Chondrocyte (in vitro differentiated cells): ENCODE results near the gene CTDP1. TPM values are rescaled to one million over a fixed set of nuclear protein-coding genes. Genes with fewer than 3 reads are reported as not detected.

Experiments
- DNase-seq: peaks from one replicate; pipeline ENCODE4 v3.0.0; 2021; ENCODE audit warnings: mixed read lengths, low spot score
- H3K27ac Mint-ChIP-seq: one replicate; pipeline ENCODE4 v1.8.0; 2021; ENCODE audit warnings: mild to moderate bottlenecking, moderate library complexity, mixed read lengths; ENCODE audit not compliant: unreplicated experiment
- H3K27me3 Mint-ChIP-seq: 2 replicates; pipeline ENCODE4 v1.8.0; 2021; ENCODE audit warnings: low read depth, mixed read lengths
- H3K36me3 Mint-ChIP-seq: 2 replicates; pipeline ENCODE4 v1.8.0; 2021; ENCODE audit warnings: low read depth, mixed read lengths
- H3K4me1 Mint-ChIP-seq: 2 replicates; pipeline ENCODE4 v1.8.0; 2021; ENCODE audit warnings: low read depth, mild to moderate bottlenecking, mixed read lengths
- H3K4me3 Mint-ChIP-seq: one replicate; pipeline ENCODE4 v1.8.0; 2021; ENCODE audit warnings: mild to moderate bottlenecking, moderate library complexity, mixed read lengths; ENCODE audit not compliant: unreplicated experiment
- H3K9me3 Mint-ChIP-seq: 2 replicates; pipeline ENCODE4 v1.8.0; 2021; ENCODE audit warnings: low read depth, mixed read lengths
- CTCF ChIP-seq: fragments of 200-600 bp; sonication (generic); IDR thresholded peaks from 2 replicates; pipeline ENCODE4 v1.5.0; 2021; ENCODE audit warnings: antibody characterized with exemption, mild to moderate bottlenecking, moderate library complexity
- total RNA-seq: library from RNA; stranded (reverse); gene quantifications from 3 replicates; pipeline ENCODE4 v1.2.1, GENCODE V29; 2021

CTDP1 gene
- total RNA-seq, 1 donor from 2014 or later: 21.0 TPM

- Mint-ChIP-seq H3K4me3 (no peak overlapping the region), H3K4me1 (peaks cover 9% of the 10 kb centered on the region), H3K9me3 (no peaks in the 10 kb centered on the region), H3K36me3 (no peaks in the 10 kb centered on the region), H3K27ac (no peak overlapping the region), H3K27me3 (peaks cover 19% of the 10 kb centered on the region)
- TF ChIP-seq CTCF: no peak
- no peak for DNase-seq
Observed at GRCh38 chr18:79645291-79645983, 34.2 kb upstream of the CTDP1 start.

- Mint-ChIP-seq H3K9me3 (no peaks in the 10 kb centered on the region), H3K4me1 (peaks cover 9% of the 10 kb centered on the region), H3K27me3 (peaks cover 30% of the 10 kb centered on the region), H3K4me3 (no peak overlapping the region), H3K36me3 (no peaks in the 10 kb centered on the region), H3K27ac (no peak overlapping the region)
- no peak for DNase-seq
- TF ChIP-seq CTCF: no peak
Observed at GRCh38 chr18:79647307-79647706, 32.3 kb upstream of the CTDP1 start.

- no peak overlapping the region for H3K4me3 Mint-ChIP-seq
- no peak for TF ChIP-seq CTCF
- no peak for DNase-seq
- H3K9me3 Mint-ChIP-seq: peaks cover 6% of the 10 kb centered on the region
- H3K36me3 Mint-ChIP-seq: peaks cover 3% of the 10 kb centered on the region
- peaks cover 9% of the 10 kb centered on the region for H3K4me1 Mint-ChIP-seq
- peaks cover 50% of the 10 kb centered on the region for H3K27me3 Mint-ChIP-seq
- H3K27ac Mint-ChIP-seq: no peak overlapping the region
Observed at GRCh38 chr18:79650959-79651358, 28.6 kb upstream of the CTDP1 start.

GRCh38 chr18:79657342-79657996, 22.1 kb upstream of the CTDP1 start:
- peak; percentile 16 for TF ChIP-seq CTCF
- Mint-ChIP-seq H3K9me3 (peaks cover 10% of the 10 kb centered on the region), H3K27me3 (peaks cover 54% of the 10 kb centered on the region), H3K4me1 (no peaks in the 10 kb centered on the region), H3K27ac (no peak overlapping the region), H3K4me3 (no peak overlapping the region), H3K36me3 (peaks cover 3% of the 10 kb centered on the region)
- DNase-seq: no peak

GRCh38 chr18:79658366-79658765, 21.2 kb upstream of the CTDP1 start:
- H3K27me3 Mint-ChIP-seq: peaks cover 52% of the 10 kb centered on the region
- TF ChIP-seq CTCF: no peak
- H3K36me3 Mint-ChIP-seq: peaks cover 3% of the 10 kb centered on the region
- no peak overlapping the region for H3K4me3 Mint-ChIP-seq
- no peaks in the 10 kb centered on the region for H3K4me1 Mint-ChIP-seq
- no peak overlapping the region for H3K27ac Mint-ChIP-seq
- DNase-seq: no peak
- H3K9me3 Mint-ChIP-seq: peaks cover 10% of the 10 kb centered on the region
